NCI-H2227 (cell line): ENCODE results near the gene FOSB.

Source experiments
- DNase-seq: peaks from one replicate; lab custom pipeline; 2025; ENCODE audit not compliant: unreplicated experiment; lab: John Stamatoyannopoulos, UW

The FOSB gene

DNA sequence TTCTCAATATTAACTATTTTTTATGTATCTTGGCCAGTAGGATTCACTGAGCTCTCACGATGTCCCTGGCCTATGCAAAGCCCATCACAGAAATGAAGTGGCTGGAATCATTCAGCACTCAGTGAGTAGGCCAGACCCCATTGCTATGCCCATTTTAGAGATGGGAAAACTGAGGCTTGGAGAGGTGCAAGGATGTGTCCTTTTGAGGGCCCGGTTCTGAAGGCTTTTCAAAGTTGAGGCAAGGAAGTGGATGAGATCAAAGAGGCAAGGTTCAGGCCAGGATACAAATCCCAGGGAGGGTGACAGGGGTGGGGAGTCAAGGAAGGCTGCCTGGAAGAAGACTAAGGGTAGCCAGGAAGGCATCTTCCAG is 25.4 kb upstream of the FOSB start:
- no peak for DNase-seq

DNA sequence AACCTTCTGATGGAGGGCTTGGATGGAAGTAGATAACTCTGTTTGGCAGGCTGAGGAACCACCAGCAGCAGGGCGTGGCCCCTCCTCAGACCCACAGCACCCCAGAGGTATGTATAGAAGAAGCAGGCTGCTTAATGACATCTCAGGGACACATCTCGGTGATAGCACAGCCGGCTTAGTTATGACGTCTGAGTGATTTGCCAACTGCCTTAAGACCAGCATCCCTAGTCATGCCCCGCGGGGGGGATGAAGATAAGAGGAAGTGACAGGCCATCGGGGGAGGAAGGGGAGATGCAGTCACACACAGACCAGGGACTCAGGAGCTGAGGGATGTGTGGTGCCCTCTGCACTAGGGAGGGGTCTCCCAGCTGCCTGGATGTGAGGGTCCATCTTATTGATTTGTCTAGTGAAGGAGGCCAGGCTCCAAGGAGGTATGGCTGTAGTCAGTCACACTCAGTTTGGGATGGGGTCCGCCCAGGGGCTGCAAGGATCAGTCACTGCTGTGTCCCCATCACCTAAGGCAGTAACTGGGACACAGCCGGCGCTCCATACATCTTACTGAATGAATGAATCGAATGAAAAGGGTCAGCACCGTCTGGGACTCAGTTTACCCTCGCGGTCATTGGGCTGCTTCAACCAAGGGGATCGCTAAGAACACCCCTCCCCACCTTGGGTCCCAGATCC is 24.9 kb upstream of the FOSB start:
- peak; percentile 18 for DNase-seq

DNA sequence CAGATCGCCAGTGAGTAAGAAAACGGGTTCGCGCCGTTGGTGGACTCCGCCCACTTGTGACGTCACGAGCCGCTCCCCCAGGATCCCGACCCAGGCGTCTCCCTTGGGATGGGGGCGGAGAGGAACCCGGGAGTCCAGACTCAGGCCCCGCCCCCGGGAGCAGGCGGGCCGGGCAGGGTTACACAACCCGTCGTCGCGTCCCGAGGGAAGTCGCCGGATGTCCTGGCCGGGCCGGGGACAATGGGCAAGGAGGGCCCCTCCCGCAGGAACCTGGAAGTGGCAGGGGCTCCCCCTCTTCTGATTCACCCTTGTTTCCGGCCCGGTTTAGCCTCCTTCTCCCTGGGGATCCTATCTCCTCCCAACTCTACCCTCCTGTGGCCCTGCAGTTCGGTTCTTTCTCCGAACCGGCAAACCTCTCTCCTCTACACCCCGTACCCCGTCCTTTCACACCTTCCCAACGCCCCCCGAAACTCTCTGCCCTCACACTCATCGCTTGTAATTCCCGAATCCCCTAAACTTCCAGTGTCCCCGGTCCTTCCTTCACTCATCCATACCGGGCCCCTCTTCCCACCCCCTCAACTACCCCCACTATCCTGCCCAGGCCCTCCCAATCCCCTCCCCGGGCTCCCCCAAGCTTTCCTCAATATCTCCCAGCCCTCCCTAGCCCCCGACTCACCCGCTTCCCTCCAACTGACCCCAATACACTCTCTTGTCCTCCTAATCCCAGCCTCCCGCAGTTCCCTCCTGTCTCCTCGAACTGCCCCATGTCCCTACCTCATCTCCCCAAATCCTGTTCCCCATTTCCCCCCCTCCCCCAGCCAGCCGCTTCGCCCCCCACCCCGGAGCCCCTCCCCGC is 24.1 kb upstream of the FOSB start:
- peak; percentile 85 for DNase-seq

DNA sequence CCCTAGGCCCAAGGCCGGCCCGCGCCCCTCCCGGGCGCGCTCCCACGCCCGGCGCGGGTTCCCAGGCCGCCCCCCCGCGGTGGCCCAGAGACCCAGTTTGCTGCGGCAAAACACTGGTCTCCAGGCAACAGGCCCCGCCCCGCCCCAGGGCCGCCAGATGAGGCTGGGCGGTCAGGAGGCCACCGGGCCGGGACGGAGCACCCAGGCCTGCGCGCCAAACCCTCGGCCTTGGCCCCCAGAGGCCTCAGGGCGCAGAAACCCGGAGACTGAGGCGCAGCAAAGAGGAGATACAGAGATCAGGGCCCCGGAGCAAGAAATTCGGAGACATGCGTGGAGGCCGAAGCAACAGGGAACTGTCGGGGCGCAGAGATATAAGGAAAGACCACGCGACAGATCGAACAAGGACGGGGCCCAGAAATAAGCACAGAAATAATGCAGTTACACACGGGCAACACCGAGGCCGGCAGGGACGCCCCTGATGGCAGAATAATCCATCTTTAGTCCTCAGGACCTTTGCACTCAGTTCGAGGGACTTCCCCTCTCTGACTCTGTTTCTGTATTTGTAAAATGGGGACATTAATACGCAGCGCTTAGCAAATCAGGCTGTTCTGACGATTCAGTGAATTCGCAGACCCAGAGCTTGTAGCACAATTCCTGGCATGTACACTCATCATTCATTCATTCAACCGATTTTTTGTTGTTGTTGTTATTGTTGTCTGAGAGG is 23.3 kb upstream of the FOSB start:
- DNase-seq = peak; percentile 82

DNA sequence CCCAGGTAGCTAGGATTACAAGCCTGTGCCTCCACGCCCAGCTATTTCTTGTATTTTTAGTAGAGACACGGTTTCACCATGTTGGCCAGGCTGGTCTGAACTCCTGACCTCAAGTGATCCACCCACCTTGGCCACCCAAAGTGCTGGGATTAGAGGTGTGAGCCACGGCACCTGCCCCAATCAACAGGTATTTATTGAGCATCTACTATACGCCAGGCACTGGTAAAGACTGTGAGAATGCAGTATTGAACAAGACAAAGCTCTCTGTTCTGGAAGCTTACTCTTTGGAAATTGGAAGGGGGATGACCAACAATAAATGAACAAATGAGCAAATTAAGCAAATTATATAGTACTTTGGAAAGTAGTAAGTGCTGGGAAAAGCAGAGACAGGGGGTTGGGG is 22.7 kb upstream of the FOSB start:
- no peak for DNase-seq

DNA sequence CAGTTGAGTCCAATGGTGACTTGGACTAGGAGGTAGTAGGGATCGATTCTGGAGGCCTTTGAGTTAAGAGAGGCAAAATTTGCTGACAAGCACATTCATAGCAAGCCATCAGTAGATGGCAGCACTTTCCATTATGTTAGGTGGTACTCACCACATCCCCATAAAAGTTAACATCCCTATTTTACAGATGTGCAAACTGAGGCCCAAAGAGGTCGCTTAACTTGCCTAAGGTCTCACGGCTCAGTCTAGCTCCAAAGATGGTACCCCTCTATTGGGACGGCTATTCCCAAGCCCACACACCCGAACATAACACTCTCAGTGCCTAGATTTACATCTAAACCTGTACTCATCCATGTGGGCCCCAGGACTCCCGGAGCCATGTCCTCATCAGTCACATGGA is 21.5 kb upstream of the FOSB start:
- peak; percentile 24 for DNase-seq

DNA sequence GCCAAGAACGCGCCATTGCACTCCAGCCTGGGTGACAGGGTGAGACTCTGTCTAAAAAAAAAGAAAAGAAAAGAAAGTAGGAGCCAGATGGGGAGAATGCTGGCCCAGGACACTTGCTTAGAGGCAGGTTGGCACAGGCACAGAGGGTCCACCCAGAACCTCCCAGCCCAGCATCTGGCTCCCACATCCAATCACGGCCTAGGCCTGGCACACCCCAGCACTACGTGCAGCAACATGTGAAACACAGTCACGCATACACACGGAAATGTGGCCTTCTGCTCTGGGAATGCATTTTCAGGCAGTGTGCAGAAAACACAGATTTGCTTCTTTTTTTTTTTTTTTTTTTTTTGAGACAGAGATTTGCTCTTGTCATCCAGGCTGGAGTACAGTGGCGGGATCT is 20.9 kb upstream of the FOSB start:
- no peak for DNase-seq

DNA sequence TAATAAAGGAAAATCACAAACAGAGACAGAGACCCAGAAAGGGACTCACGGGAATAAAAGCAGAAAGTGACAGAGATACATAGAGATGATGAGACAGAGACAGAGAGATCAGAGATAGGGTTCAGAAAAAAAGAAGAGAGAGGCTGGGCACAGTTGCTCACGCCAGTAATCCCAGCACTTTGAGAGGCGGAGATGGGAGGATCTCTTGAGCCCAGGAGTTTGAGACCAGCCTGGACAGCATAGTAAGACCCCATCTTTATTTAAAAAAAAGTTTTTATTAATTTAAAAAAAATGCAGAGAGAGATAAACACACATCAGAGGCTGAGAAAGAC is 19.4 kb upstream of the FOSB start:
- no peak for DNase-seq

DNA sequence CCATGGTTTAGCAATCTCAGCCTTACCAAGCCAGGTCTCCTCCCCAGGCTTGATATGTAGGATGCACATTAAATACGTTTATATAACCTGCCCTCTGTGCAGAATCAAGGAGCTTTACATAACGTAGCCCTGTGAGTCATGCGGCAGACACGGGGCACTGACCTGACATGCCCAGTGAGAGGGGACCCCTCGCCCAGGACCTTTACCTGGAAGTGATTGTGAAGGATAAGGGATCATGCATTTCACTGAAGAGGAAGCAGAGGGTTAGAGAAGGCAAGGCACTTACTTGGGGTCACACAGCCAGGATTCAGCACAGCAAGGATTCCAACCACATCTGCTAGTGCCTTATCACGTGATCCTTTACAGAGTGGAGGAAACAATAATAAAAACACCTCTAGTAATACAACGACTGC is 18.9 kb upstream of the FOSB start:
- no peak for DNase-seq

DNA sequence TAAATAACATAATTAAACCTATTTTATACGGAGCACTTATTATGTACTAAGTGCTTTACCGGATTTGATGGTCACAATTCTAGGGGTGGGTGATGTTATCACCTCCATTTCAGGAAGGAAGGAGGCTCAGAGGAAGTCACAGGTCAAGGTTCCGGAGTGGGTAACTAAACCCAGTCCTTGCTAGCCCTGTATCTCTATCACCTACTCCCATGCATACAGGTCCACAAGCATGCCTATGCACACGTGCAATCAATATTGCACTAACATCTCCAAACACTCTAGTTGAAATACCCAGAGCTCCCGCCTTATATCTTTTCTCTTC is 17.8 kb upstream of the FOSB start:
- no peak for DNase-seq

DNA sequence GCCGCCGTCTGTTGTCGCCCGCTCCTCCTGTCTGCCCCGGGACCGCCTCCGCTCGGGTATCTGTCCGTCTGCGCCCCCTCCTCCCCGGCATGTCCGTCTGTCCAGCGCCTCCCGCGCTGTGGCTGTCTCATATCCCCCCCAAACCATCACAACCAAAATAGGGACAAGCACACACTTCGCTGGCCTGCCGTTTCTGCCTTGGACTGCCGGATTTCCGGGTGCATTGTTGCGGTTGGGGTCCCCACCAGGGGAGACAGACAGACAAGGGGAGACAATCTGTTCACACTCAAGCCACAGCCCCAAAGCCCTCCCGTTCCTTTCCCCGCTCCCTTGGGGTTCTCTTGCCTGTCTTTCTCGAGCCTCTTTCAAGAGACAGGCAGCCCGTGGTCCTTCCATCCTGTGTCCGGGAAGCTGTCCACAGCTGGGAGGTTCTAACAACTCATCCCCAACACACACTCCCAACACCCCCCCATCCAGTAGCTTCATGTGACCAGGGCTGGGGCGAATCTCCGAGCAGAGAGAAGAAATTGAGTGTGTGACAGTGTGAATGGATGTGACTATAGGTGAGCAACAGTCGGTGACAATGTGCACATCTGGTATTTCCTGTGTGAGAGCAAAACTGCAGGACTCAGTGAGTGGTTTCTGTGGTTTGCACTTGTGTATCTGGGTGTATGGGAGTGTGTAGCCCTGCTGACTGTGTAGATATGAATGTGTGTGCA is 16.5 kb upstream of the FOSB start:
- peak; percentile 32 for DNase-seq

DNA sequence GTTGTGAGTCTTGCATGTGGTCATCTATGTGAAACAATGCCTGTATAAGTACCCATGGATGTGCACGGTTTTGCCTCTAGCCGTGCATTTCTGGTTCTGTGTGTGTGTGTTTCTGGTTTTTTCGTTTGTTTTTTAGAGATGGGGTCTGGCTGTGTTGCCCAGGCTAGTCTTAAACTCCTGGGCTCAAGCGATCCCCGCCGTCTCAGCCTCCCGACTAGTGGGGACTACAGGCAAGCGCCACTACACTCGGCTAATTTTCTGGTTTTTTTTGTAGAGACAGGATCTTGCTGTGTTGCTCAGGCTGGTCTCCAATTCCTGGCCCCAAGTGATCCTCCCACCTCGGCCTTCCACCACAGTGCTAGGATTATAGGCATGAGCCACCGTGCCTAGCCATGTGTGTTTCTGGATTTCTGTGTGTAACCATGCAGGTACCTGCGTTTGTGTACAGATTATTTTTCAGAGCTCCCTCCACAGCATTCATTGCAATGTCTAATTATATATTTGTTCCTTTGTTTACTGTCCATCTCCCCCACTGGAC is 15.9 kb upstream of the FOSB start:
- DNase-seq = no peak

DNA sequence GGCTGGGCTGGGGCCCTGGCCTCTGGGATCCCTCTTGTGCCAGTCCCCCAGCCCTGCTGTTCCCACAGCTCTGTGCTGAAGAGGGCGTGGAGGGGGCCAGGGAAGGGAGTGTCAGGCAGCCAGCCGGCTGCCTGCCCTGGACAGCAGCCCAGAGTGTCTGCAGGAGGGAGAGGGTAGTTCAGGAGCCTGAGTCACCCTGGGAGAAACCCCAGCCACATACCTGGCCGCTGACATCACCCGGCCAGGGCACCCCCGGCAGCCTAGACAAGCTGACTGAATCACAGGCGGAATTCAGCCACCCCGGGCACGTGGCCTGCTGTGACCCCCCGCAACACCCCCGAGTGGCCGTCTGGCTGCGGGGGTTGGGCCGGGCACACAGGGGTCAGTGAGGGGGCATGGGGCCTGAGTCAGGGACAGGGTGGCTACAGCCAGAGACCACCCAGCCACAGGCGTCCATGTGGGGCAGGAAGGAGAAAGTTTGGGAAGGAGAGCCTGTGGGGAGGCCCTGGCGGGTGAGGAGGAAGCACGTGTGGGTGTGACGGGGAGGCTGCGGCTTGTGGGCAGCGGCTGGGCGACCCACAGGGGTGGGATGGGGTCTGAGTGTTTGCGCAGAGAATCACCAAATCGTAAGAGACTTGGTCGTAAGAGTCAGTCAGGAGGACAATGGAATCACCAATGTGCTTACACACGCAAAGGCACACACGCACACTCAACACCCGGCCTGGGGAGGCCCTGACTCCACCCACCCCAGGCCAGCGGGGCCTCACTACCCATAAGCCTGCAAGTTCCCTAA is 11.9 kb upstream of the FOSB start:
- DNase-seq = no peak

DNA sequence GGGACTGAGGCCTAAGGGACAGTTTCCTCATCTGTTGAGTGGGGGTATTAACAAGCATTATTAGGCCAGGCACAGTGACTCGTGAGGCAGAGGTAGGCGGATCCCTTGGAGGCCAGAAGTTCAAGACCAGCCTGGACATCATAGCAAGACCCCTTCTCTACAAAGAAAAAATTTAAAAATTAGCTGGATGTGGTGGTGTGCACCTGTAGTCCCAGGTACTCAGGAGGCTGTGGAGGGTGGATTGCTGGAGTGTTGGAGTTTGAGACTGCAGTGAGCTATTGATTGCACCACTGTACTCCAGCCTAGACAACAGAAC is 11.3 kb upstream of the FOSB start:
- DNase-seq = no peak

DNA sequence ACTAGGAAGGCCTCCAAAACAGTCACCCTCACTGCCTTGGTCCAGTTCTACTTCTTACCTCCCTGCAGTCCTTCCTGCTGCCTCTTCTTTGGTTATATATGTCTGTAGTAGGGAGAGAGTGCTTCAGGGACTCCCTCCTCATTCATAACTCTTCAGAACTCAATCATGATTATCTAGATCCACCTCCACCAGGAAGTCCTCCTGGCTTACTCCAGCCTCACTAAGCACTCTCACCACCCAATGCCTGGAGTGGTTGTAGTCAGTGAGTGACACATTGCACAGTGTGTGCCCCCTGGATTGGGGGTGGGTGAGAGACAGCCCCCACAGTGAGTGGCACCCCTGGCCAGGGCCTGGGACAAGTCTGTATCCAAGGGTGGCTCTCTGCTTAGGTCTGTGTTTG is 10.0 kb upstream of the FOSB start:
- DNase-seq = no peak

DNA sequence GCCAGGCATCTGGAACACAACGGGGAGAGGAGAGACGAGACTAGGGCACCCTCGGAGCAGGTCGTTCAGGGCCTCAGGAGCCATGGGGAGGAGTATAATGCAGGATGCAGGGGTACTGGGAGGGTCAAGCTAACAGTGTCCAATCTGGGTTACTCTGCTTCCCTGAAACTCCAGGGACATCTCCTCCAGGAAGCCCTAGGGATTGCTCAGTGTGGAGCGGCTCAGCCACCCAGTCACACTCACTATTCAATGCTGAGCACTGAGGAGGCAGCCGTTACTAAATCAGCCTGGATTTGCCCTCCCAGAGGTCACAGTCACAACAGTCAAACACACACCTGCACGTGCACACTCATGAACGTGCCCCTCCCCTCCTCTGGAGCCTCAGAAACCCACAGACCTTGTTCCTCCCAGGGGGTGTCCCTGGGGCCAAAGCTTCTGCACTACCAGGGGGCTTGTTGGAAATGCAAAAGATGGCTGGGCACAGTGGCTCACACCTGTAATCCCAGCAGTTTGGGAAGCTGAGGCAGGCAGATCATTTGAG is 6.9 kb upstream of the FOSB start:
- no peak for DNase-seq

DNA sequence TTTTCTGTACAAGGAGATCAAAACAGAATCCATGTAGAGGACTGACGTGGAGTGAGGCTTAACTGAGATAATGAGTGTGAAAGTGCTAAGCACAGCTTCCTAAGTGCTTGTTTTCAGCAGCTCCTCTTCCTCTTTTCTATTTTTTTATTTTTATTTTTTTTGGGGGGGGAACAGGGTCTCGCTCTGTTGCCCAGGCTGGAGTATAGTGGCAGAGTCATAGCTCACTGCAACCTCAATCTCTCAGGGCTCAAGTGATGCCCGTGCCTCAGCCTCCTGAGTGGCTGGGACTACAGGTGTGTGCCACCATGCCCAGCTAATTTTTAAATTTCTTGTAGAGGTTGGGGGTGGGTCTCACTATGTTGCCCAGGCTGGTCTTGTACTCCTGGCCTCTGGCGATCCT is 5.6 kb upstream of the FOSB start:
- no peak for DNase-seq

DNA sequence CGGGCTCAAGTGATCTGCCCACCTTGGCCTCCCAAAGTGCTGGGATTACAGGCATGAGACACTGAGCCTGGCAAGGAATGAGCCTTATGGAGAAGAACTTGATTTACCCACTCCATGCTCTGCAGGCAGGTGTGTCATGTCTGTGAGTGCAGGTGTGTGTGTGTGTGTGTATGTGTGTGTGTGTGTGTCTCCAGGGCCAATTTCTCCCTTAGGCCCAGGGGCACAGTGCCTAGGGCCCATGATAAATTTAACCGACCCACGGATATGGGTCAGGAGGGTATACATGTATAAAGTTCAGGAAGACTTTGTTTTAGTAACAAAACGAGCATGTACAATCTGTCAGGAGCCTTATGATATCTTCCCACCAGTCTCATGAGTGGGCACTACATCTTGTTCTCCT is 4.6 kb upstream of the FOSB start:
- no peak for DNase-seq

DNA sequence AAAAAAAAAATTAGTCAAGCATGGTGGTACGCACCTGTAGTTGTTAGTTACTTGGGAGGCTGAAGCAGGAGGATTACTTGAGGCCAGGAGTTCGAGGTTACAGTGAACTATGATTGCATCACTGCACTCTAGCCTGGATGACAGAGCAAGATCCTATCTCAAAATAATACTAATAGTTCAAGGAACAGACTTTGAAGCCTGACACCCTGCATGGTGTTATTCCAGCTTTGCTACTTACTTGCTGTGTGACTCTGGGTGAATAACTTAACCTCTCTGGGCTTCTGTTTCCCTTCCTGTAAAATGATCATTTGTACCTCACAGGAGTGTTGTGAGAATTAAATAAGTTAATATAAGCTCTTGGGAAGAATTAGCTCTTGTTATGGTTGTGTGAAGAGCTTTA is 3.5 kb upstream of the FOSB start:
- DNase-seq = no peak

DNA sequence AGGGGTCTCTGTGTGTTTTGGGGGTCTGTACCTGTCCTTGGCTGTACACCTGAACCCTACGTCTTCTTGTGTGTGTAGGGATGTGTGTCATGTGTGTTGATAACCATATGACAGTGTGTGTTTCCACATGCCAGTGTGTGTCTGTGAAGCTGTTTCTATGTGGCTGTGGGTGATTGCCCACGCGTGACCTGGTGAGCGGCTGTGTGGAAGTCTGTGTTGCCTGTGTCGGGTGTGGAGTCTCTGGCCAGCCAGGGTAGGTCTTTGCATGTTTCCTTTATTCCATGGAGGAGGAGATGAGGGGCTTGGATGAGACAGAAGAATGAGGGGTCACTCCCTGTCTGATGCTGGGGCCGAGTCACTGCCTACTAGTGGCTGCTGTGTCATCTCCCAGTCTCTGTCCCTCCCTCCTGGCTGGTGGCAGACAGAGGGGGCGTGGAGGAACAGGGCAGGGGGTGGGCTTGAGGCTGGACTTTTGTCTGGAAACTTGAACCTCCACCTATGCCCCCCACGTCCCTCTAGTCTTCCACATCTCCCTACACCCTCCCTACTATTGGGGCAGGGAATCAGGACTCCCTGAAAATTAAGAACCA is 2.8 kb upstream of the FOSB start:
- no peak for DNase-seq
